ENCODE data around the gene PBRM1. TPM values are rescaled to one million over a fixed set of nuclear protein-coding genes. Genes with fewer than 3 reads are reported as not detected.

The PBRM1 gene
- total and polyA plus RNA-seq, 4 donors, result 7.1 to 65.7 (median 38.7) TPM

DNA sequence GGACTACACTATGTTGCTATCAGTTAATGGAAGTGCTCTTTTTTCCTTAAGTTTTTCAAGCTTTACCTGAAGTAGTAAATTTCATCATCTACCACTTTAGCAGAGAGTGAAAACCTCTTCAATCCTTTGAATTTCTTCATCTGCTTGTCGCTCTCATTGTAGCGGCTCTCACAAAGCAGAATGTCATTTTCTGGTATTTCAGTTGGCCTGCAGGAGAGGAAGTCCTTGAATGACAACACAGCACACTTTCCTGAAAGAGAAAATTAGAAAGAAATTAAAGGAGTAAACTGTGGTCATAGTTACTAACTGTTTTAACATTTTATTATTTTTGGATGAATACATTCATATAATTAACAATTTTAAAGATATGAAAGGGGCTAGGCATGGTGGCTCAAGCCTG lies 121.7 kb downstream of the PBRM1 start:
- H3K27me3 ChIP-seq (ENCODE audit: control insufficient read depth in 4 of 4, insufficient read depth in 4 of 4, low read length in 3 of 4), result no peaks in the 10 kb centered on the region
- WGBS, result 93% methylated on average over 2 of the region's 2 CpGs
- H3K36me3 ChIP-seq (ENCODE audit: control insufficient read depth in 4 of 4, insufficient read depth in 3 of 4, low read depth in 1 of 4, low read length in 3 of 4), result peaks cover 6 to 35% (median 29%) of the 10 kb centered on the region in 4 donors
- no peaks in the 10 kb centered on the region for H3K4me1 ChIP-seq (ENCODE audit: control insufficient read depth in 4 of 4, insufficient read depth in 4 of 4, low read length in 3 of 4)
- DNase-seq (ENCODE audit: low spot score), result no peak
- no peak overlapping the region for H3K9ac ChIP-seq (ENCODE audit: low read depth in 1 of 2, low read length in 2 of 2)
- TF ChIP-seq HNF4G (IDR thresholded peaks at IDR 0.05) (no peak), SP1 (IDR thresholded peaks at IDR 0.05) (no peak), GABPA (IDR thresholded peaks at IDR 0.05 in 1 of 2, conservative IDR thresholded peaks at IDR 0.05 in 1 of 2) (no peak), RXRA (IDR thresholded peaks at IDR 0.05) (no peak), HNF4A (conservative IDR thresholded peaks at IDR 0.05) (no peak), RAD21 (IDR thresholded peaks at IDR 0.05) (no peak), EGR1 (IDR thresholded peaks at IDR 0.05; ENCODE audit: low read depth in 2 of 2) (no peak), TAF1 (conservative IDR thresholded peaks at IDR 0.05) (no peak), YY1 (IDR thresholded peaks at IDR 0.05) (no peak), JUND (IDR thresholded peaks at IDR 0.05) (no peak)
- TF ChIP-seq, protein P1, sequence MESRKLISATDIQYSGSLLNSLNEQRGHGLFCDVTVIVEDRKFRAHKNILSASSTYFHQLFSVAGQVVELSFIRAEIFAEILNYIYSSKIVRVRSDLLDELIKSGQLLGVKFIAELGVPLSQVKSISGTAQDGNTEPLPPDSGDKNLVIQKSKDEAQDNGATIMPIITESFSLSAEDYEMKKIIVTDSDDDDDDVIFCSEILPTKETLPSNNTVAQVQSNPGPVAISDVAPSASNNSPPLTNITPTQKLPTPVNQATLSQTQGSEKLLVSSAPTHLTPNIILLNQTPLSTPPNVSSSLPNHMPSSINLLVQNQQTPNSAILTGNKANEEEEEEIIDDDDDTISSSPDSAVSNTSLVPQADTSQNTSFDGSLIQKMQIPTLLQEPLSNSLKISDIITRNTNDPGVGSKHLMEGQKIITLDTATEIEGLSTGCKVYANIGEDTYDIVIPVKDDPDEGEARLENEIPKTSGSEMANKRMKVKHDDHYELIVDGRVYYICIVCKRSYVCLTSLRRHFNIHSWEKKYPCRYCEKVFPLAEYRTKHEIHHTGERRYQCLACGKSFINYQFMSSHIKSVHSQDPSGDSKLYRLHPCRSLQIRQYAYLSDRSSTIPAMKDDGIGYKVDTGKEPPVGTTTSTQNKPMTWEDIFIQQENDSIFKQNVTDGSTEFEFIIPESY (IDR thresholded peaks at IDR 0.05), result no peak
- TF ChIP-seq, protein P2, sequence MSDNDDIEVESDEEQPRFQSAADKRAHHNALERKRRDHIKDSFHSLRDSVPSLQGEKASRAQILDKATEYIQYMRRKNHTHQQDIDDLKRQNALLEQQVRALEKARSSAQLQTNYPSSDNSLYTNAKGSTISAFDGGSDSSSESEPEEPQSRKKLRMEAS (IDR thresholded peaks at IDR 0.05), result no peak
- TF ChIP-seq, protein P3, sequence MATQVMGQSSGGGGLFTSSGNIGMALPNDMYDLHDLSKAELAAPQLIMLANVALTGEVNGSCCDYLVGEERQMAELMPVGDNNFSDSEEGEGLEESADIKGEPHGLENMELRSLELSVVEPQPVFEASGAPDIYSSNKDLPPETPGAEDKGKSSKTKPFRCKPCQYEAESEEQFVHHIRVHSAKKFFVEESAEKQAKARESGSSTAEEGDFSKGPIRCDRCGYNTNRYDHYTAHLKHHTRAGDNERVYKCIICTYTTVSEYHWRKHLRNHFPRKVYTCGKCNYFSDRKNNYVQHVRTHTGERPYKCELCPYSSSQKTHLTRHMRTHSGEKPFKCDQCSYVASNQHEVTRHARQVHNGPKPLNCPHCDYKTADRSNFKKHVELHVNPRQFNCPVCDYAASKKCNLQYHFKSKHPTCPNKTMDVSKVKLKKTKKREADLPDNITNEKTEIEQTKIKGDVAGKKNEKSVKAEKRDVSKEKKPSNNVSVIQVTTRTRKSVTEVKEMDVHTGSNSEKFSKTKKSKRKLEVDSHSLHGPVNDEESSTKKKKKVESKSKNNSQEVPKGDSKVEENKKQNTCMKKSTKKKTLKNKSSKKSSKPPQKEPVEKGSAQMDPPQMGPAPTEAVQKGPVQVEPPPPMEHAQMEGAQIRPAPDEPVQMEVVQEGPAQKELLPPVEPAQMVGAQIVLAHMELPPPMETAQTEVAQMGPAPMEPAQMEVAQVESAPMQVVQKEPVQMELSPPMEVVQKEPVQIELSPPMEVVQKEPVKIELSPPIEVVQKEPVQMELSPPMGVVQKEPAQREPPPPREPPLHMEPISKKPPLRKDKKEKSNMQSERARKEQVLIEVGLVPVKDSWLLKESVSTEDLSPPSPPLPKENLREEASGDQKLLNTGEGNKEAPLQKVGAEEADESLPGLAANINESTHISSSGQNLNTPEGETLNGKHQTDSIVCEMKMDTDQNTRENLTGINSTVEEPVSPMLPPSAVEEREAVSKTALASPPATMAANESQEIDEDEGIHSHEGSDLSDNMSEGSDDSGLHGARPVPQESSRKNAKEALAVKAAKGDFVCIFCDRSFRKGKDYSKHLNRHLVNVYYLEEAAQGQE (IDR thresholded peaks at IDR 0.05), result no peak
- TF ChIP-seq, protein P4, sequence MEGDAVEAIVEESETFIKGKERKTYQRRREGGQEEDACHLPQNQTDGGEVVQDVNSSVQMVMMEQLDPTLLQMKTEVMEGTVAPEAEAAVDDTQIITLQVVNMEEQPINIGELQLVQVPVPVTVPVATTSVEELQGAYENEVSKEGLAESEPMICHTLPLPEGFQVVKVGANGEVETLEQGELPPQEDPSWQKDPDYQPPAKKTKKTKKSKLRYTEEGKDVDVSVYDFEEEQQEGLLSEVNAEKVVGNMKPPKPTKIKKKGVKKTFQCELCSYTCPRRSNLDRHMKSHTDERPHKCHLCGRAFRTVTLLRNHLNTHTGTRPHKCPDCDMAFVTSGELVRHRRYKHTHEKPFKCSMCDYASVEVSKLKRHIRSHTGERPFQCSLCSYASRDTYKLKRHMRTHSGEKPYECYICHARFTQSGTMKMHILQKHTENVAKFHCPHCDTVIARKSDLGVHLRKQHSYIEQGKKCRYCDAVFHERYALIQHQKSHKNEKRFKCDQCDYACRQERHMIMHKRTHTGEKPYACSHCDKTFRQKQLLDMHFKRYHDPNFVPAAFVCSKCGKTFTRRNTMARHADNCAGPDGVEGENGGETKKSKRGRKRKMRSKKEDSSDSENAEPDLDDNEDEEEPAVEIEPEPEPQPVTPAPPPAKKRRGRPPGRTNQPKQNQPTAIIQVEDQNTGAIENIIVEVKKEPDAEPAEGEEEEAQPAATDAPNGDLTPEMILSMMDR (IDR thresholded peaks at IDR 0.05; ENCODE audit: low read depth, low read length, missing input control), result no peak
- TF ChIP-seq, protein P5, sequence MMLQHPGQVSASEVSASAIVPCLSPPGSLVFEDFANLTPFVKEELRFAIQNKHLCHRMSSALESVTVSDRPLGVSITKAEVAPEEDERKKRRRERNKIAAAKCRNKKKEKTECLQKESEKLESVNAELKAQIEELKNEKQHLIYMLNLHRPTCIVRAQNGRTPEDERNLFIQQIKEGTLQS (IDR thresholded peaks at IDR 0.05), result no peak
- H3K9me3 ChIP-seq (ENCODE audit: control insufficient read depth in 4 of 4, low read length in 3 of 4), result no peaks in the 10 kb centered on the region
- H3K4me3 ChIP-seq (ENCODE audit: low read depth in 1 of 3, low read length in 3 of 3), result no peak overlapping the region
- H3K27ac ChIP-seq (ENCODE audit: low read depth in 1 of 2, low read length in 2 of 2), result no peak overlapping the region

Measured in liver (tissue), 9 donors.